Breast epithelium (tissue), 4 donors: Measurements from ENCODE around the gene REV3L. TPM values are rescaled to one million over a fixed set of nuclear protein-coding genes. Genes with fewer than 3 reads are reported as not detected.
"Not testable (repeated sequence)": the region's sequence is repeated elsewhere in the genome, so short reads cannot be mapped to it uniquely, and the experiment has no call there.

Experiments used
- DNase-seq, 2 donors: peaks; one replicate each; pipeline ENCODE4 v3.0.0-alpha.2; 2019; ENCODE audit warnings: low spot score in 2 of 2
- H3K27ac ChIP-seq, 2 donors: fragments of 200-600 bp; sonication (generic) in 1 of 2; one replicate each; pipeline ENCODE4 v1.5.1; 2016 to 2019; ENCODE audit warnings: mild to moderate bottlenecking in 1 of 2
- H3K27me3 ChIP-seq, 2 donors: fragments of 200-600 bp; sonication (generic) in 1 of 2; one replicate each; pipeline versions ENCODE4 v1.5.1 to v1.6.0; 2017 to 2019; ENCODE audit warnings: control low read depth in 1 of 2, mild to moderate bottlenecking in 1 of 2
- H3K36me3 ChIP-seq: fragments of 200-600 bp; one replicate; pipeline ENCODE4 v1.5.1; 2019
- H3K4me1 ChIP-seq, 2 donors: fragments of 200-600 bp; sonication (generic); one replicate each; pipeline ENCODE4 v1.5.1; 2016 to 2019; ENCODE audit warnings: control low read depth in 1 of 2
- H3K4me3 ChIP-seq, 3 donors: fragments of 200-600 bp; sonication (generic); 1 replicate in 2 of 3; 2 replicates in 1 of 3; pipeline ENCODE4 v1.5.1; 2016 to 2019; ENCODE audit warnings: mild to moderate bottlenecking in 3 of 3, moderate library complexity in 2 of 3
- H3K9me3 ChIP-seq, 2 donors: fragments of 200-600 bp; sonication (generic) in 1 of 2; one replicate each; pipeline ENCODE4 v1.5.1; 2016 to 2019; ENCODE audit warnings: control low read depth in 1 of 2
- CTCF ChIP-seq, 3 donors: fragments of 450-650 bp; IDR thresholded peaks; one replicate each; pipeline ENCODE4 v1.5.1; 2016 to 2017; ENCODE audit warnings: antibody characterized with exemption in 3 of 3, mild to moderate bottlenecking in 3 of 3, moderate library complexity in 3 of 3
- POLR2A ChIP-seq: fragments of 450-650 bp; IDR thresholded peaks from one replicate; pipeline ENCODE4 v1.6.1; 2016; ENCODE audit warnings: antibody characterized with exemption, mild to moderate bottlenecking, moderate library complexity
- POLR2AphosphoS5 ChIP-seq, 3 donors: sonication (generic); formaldehyde crosslinking; IDR thresholded peaks; one replicate each; pipeline ENCODE4 v1.6.1; 2017; ENCODE audit warnings: antibody characterized with exemption in 3 of 3
- intact Hi-C: fragments of 100-400 bp; cut with DNase I; formaldehyde crosslinking; loops from one replicate; pipeline ENCODE4 v1.15.1; 2023; ENCODE audit warnings: low total_unique reads
- total RNA-seq, 3 donors: library from RNA; depleted of rRNA; stranded (reverse); fragments of >200 nt; gene quantifications; one replicate each; pipeline ENCODE4 v1.1.0, GENCODE V29; 2016

REV3L gene
- total RNA-seq, 3 donors from 2014 or later: 50.3 to 108 (median 82.3) TPM

- Histone ChIP-seq H3K4me3 (no peak overlapping the region), H3K9me3 (peaks cover 0 to 10% of the 10 kb centered on the region in 2 donors), H3K27me3 (no peaks in the 10 kb centered on the region), H3K27ac (no peak overlapping the region), H3K4me1 (no peaks in the 10 kb centered on the region), H3K36me3 (peaks cover 4% of the 10 kb centered on the region)
- no peak for DNase-seq
- intact Hi-C loops: no loop called here
- TF ChIP-seq POLR2A (no peak), POLR2AphosphoS5 (IDR thresholded peaks at IDR 0.05) (no peak), CTCF (IDR thresholded peaks at IDR 0.05) (no peak)
These were observed 185.2 kb downstream of the REV3L start for GRCh38 chr6:111297776-111298175.

- no peaks in the 10 kb centered on the region for H3K4me1 ChIP-seq
- H3K36me3 ChIP-seq: no peaks in the 10 kb centered on the region
- TF ChIP-seq POLR2AphosphoS5 (IDR thresholded peaks at IDR 0.05) (no peak), POLR2A (no peak), CTCF (IDR thresholded peaks at IDR 0.05) (no peak)
- no peak overlapping the region for H3K27ac ChIP-seq
- no peaks in the 10 kb centered on the region for H3K9me3 ChIP-seq
- DNase-seq: no peak
- H3K4me3 ChIP-seq: no peak overlapping the region
- no peaks in the 10 kb centered on the region for H3K27me3 ChIP-seq
- intact Hi-C loops: no loop called here
These were observed 188.5 kb downstream of the REV3L start for GRCh38 chr6:111294374-111294967.

GRCh38 chr6:111291336-111292259 lies 191.4 kb downstream of the REV3L start:
- H3K9me3 ChIP-seq: no peaks in the 10 kb centered on the region
- DNase-seq: no peak
- intact Hi-C loops: no loop called here

GRCh38 chr6:111290689-111291335 lies 192.2 kb downstream of the REV3L start:
- DNase-seq, H3K27me3 ChIP-seq, H3K4me3 ChIP-seq, H3K36me3 ChIP-seq, H3K4me1 ChIP-seq, H3K9me3 ChIP-seq, H3K27ac ChIP-seq, intact Hi-C loops: not testable (repeated sequence)

More at GRCh38 chr6:111291336-111292259, 191.4 kb downstream of the REV3L start:
- no peak overlapping the region for H3K4me3 ChIP-seq
- no peaks in the 10 kb centered on the region for H3K36me3 ChIP-seq
- TF ChIP-seq POLR2AphosphoS5 (IDR thresholded peaks at IDR 0.05) (no peak), POLR2A (no peak), CTCF (IDR thresholded peaks at IDR 0.05) (no peak)
- no peak overlapping the region for H3K27ac ChIP-seq
- H3K4me1 ChIP-seq: no peaks in the 10 kb centered on the region
- no peaks in the 10 kb centered on the region for H3K27me3 ChIP-seq

GRCh38 chr6:111284356-111284755 lies 198.7 kb downstream of the REV3L start:
- intact Hi-C loops, H3K27ac ChIP-seq, H3K27me3 ChIP-seq: not testable (repeated sequence)

GRCh38 chr6:111283707-111284106 lies 199.3 kb downstream of the REV3L start:
- TF ChIP-seq POLR2A: no peak
- TF ChIP-seq CTCF (IDR thresholded peaks at IDR 0.05): no peak
- TF ChIP-seq POLR2AphosphoS5 (IDR thresholded peaks at IDR 0.05): no peak
- DNase-seq: no peak
- intact Hi-C loops: no loop called here

More at GRCh38 chr6:111284356-111284755, 198.7 kb downstream of the REV3L start:
- H3K4me3 ChIP-seq, H3K4me1 ChIP-seq, H3K36me3 ChIP-seq, DNase-seq, H3K9me3 ChIP-seq: not testable (repeated sequence)

More at GRCh38 chr6:111283707-111284106, 199.3 kb downstream of the REV3L start:
- no peaks in the 10 kb centered on the region for H3K4me1 ChIP-seq
- no peak overlapping the region for H3K27ac ChIP-seq
- no peak overlapping the region for H3K4me3 ChIP-seq
- H3K27me3 ChIP-seq: no peaks in the 10 kb centered on the region
- no peaks in the 10 kb centered on the region for H3K9me3 ChIP-seq
- H3K36me3 ChIP-seq: no peaks in the 10 kb centered on the region
